Adrenal gland (tissue), 5 donors: ENCODE data around the gene SLC2A13.

Experiments used
- POLR2A ChIP-seq, 2 donors: fragments of 450-650 bp; IDR thresholded peaks; one replicate each; pipeline ENCODE4 v1.6.1; 2017; ENCODE audit warnings: antibody characterized with exemption in 2 of 2, mild to moderate bottlenecking in 2 of 2, moderate library complexity in 1 of 2
- TF ChIP-seq, protein P1 (sequence below), 6 experiments: fragments of 450-650 bp in 4 of 6; fragments of 200-600 bp in 2 of 6; sonication (generic) in 1 of 6; IDR thresholded peaks; 1 replicate in 5 of 6; 2 replicates in 1 of 6; pipeline versions ENCODE4 v1.5.1 to v1.8.0; 2016 to 2021; ENCODE audit warnings: antibody characterized with exemption in 6 of 6, mild to moderate bottlenecking in 2 of 6, moderate library complexity in 1 of 6
- donor health status: DM: no; HTN: no; CAD: no.

DNA sequence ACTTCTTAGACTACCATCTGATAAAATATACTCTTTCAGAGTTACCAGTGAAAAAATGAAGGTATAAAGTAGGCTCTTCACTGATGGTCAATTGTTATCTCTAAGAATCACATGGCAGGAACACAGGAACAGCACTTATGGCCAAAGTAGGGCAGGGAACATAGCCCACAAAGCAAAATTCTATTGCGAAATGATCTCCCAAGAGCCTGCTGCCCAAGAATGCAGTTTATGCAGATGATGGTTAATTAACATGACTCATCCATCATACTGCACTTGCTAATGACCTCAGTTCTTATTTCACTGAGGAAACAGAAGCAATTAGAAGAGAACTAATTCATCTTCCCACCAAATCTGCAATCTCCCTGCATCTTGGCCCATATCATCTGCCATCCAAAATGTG lies 133.8 kb downstream of the SLC2A13 start:
- TF ChIP-seq, protein P1, sequence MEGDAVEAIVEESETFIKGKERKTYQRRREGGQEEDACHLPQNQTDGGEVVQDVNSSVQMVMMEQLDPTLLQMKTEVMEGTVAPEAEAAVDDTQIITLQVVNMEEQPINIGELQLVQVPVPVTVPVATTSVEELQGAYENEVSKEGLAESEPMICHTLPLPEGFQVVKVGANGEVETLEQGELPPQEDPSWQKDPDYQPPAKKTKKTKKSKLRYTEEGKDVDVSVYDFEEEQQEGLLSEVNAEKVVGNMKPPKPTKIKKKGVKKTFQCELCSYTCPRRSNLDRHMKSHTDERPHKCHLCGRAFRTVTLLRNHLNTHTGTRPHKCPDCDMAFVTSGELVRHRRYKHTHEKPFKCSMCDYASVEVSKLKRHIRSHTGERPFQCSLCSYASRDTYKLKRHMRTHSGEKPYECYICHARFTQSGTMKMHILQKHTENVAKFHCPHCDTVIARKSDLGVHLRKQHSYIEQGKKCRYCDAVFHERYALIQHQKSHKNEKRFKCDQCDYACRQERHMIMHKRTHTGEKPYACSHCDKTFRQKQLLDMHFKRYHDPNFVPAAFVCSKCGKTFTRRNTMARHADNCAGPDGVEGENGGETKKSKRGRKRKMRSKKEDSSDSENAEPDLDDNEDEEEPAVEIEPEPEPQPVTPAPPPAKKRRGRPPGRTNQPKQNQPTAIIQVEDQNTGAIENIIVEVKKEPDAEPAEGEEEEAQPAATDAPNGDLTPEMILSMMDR (IDR thresholded peaks at IDR 0.05), result no peak
- no peak for TF ChIP-seq POLR2A (IDR thresholded peaks at IDR 0.05)
